Stimulated activated naive CD8-positive, alpha-beta T cell treated with anti-CD3 and anti-CD28 coated beads, Interleukin-15, Interleukin-2, amounts not matched to agents 100 ng/mL and 50 ng/mL, for 24 hours (primary cell): ENCODE data around the gene SDHAF1.
"Not testable (repeated sequence)": the region's sequence is repeated elsewhere in the genome, so short reads cannot be mapped to it uniquely, and the experiment has no call there.

ENCODE experiments used
- H3K27ac Mint-ChIP-seq: one replicate; pipeline ENCODE4 v1.8.0; 2021; ENCODE audit warnings: mild to moderate bottlenecking, mixed read lengths
- H3K27me3 Mint-ChIP-seq: one replicate; pipeline ENCODE4 v1.8.0; 2021; ENCODE audit warnings: mixed read lengths
- H3K36me3 Mint-ChIP-seq: one replicate; pipeline ENCODE4 v1.8.0; 2021; ENCODE audit warnings: low read depth, mixed read lengths
- H3K4me1 Mint-ChIP-seq: one replicate; pipeline ENCODE4 v1.8.0; 2021; ENCODE audit warnings: low read depth, mixed read lengths
- H3K4me3 Mint-ChIP-seq: one replicate; pipeline ENCODE4 v1.8.0; 2021; ENCODE audit warnings: mild to moderate bottlenecking, mixed read lengths
- H3K9me3 Mint-ChIP-seq: one replicate; pipeline ENCODE4 v1.8.0; 2021; ENCODE audit warnings: mixed read lengths

Gene SDHAF1

DNA sequence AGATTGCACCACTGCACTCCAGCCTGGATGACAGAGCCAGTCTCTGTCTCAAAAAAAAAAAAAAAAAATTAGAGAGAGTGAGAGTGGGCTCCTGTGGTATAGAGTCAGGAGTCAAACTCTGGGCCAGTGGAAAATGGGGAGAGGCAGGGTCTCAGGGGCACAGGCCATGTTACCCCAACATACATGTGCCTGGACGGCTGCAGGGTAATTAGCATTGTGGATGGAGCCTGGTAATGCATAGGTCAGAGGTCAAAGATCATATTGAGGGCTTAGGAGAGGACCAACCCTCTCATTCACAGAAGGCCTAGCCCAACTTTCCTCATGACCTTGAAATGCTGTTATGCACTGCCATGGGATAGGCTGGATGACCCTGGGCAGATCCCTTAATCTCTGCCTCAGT, 30.6 kb downstream of the SDHAF1 start:
- Mint-ChIP-seq H3K27me3 (no peaks in the 10 kb centered on the region), H3K36me3 (peaks cover 27% of the 10 kb centered on the region), H3K4me1 (no peaks in the 10 kb centered on the region), H3K27ac (no peak overlapping the region), H3K4me3 (no peak overlapping the region), H3K9me3 (no peaks in the 10 kb centered on the region)

- Mint-ChIP-seq H3K27ac (no peak overlapping the region), H3K9me3 (no peaks in the 10 kb centered on the region), H3K36me3 (peaks cover 24% of the 10 kb centered on the region), H3K27me3 (no peaks in the 10 kb centered on the region), H3K4me1 (no peaks in the 10 kb centered on the region), H3K4me3 (no peak overlapping the region)
Observed at GRCh38 chr19:36026091-36026876, 31.3 kb downstream of the SDHAF1 start.

DNA sequence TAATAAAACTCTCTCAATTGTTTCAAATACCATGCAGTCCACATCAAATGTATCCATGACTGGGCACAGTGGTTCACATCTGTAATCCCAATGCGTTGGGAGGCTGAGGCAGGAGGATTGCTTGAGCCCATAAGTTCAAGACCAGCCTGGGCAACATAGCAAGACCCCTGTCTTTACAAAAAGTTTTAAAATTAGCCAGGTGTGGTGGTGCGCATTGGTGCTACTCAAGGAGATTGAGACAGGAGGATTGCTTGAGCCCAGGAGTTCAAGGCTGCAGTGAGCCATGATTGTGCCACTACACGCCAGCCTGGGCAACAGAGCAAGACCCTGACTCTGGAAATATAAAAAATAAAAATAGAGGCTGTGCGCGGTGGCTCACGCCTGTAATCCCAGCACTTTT, 32.7 kb downstream of the SDHAF1 start:
- Mint-ChIP-seq H3K27me3 (no peaks in the 10 kb centered on the region), H3K27ac (no peak overlapping the region), H3K36me3 (peaks cover 25% of the 10 kb centered on the region), H3K4me3 (no peak overlapping the region), H3K9me3 (no peaks in the 10 kb centered on the region), H3K4me1 (peaks cover under 1% of the 10 kb centered on the region)

GRCh38 chr19:36028313-36029041, 33.5 kb downstream of the SDHAF1 start:
- Mint-ChIP-seq H3K4me3 (no peak overlapping the region), H3K4me1 (peaks cover 5% of the 10 kb centered on the region), H3K36me3 (peaks cover 20% of the 10 kb centered on the region), H3K9me3 (no peaks in the 10 kb centered on the region), H3K27ac (no peak overlapping the region), H3K27me3 (no peaks in the 10 kb centered on the region)

DNA sequence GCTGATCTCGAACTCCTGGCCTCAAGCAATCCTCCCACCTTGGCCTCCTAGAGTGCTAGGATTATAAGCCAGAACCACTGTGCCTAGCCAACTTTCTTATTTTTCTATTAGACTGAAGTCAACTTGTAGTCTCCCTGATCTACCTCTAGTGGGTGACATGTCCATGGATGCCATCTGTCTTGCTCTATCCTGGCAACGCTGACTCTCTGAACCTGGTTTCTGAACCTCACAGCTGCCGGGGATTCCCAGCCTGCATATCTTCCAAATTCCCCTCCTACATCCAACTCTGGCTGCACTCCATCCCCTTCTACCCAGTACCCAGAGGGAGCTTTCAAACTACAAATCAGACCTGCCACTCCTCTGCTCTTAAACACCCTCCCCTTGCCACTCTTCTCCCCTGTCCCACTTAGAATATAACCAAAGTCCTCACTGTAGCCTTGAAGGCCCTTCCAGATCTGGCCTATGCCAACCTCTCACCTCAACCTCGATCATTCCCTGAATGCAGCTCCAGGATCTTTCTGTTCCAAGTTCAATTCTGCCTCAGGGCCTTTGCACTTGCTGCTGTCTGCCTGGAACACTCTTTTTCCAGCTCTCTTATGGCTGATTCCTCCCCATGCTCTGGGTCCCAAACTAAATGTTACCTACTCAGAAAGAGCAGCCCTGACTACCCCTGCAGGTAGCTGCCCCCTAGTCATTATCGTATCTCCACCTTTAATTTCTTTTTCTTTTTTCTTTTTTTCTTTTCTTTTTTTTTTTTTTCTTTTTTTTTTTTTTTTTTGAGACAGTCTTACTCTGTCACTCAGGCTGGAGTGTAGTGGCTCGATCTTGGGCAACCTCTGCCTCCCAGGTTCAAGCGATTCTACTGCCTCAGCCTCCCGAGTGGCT, 35.5 kb downstream of the SDHAF1 start:
- Mint-ChIP-seq H3K4me1 (peaks cover 11% of the 10 kb centered on the region), H3K4me3 (no peak overlapping the region), H3K36me3 (peaks cover 26% of the 10 kb centered on the region), H3K27me3 (no peaks in the 10 kb centered on the region), H3K9me3 (no peaks in the 10 kb centered on the region), H3K27ac (no peak overlapping the region)

DNA sequence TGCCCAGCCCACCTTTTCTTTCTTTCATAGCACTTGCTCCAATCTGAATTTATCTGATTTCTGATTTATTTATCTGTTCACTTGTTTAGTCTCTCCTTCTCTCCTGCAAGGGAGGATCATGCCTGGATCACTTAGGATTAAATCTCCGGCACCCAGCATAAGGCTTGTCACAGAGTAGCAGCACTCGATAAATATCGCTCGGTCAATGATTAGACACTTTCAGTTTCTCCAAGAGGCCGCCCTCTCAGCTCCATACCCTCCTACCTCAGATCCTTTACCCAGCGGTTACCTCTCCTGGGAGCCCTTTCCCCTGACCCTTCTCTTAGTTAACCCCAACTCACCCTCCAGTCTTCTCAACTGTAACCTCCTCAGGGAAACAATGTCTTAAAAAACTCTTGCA, 36.3 kb downstream of the SDHAF1 start:
- H3K36me3 Mint-ChIP-seq: peaks cover 22% of the 10 kb centered on the region
- H3K4me1 Mint-ChIP-seq: peaks cover 15% of the 10 kb centered on the region
- no peak overlapping the region for H3K27ac Mint-ChIP-seq
- no peaks in the 10 kb centered on the region for H3K27me3 Mint-ChIP-seq
- H3K4me3 Mint-ChIP-seq: no peak overlapping the region
- H3K9me3 Mint-ChIP-seq: no peaks in the 10 kb centered on the region

GRCh38 chr19:36032251-36033104, 37.5 kb downstream of the SDHAF1 start, which contains the start of gene CLIP3:
CLIP3 (minus strand) TSS chr19:36032873; CDS start chr19:36032357, 516 bp downstream.
- Mint-ChIP-seq H3K4me1 (peaks cover 21% of the 10 kb centered on the region), H3K4me3 (no peak within 1 kb of the TSS), H3K9me3 (no peaks in the 10 kb centered on the region), H3K27me3 (no peaks in the 10 kb centered on the region), H3K36me3 (peaks cover 22% of the 10 kb centered on the region), H3K27ac (no peak within 1 kb of the TSS)

GRCh38 chr19:36040495-36040894, 45.5 kb downstream of the SDHAF1 start:
- no peak overlapping the region for H3K27ac Mint-ChIP-seq
- no peak overlapping the region for H3K4me3 Mint-ChIP-seq
- H3K36me3 Mint-ChIP-seq: peaks cover 3% of the 10 kb centered on the region
- H3K27me3 Mint-ChIP-seq: no peaks in the 10 kb centered on the region
- peaks cover 9% of the 10 kb centered on the region for H3K4me1 Mint-ChIP-seq
- H3K9me3 Mint-ChIP-seq: no peaks in the 10 kb centered on the region

- H3K4me3 Mint-ChIP-seq, H3K27me3 Mint-ChIP-seq, H3K4me1 Mint-ChIP-seq, H3K36me3 Mint-ChIP-seq, H3K9me3 Mint-ChIP-seq, H3K27ac Mint-ChIP-seq: not testable (repeated sequence)
Observed at GRCh38 chr19:36041092-36041491, 46.1 kb downstream of the SDHAF1 start.

GRCh38 chr19:36041831-36042230, 46.8 kb downstream of the SDHAF1 start:
- Mint-ChIP-seq H3K4me3 (no peak overlapping the region), H3K9me3 (no peaks in the 10 kb centered on the region), H3K4me1 (peaks cover 4% of the 10 kb centered on the region), H3K27ac (no peak overlapping the region), H3K27me3 (no peaks in the 10 kb centered on the region), H3K36me3 (peaks cover 3% of the 10 kb centered on the region)

GRCh38 chr19:36043952-36044351, 49.0 kb downstream of the SDHAF1 start:
- Mint-ChIP-seq H3K4me3 (no peak overlapping the region), H3K27ac (no peak overlapping the region), H3K36me3 (peaks cover 3% of the 10 kb centered on the region), H3K27me3 (no peaks in the 10 kb centered on the region), H3K4me1 (no peaks in the 10 kb centered on the region), H3K9me3 (no peaks in the 10 kb centered on the region)
